Activated naive CD4-positive, alpha-beta T cell treated with anti-CD3 and anti-CD28 coated beads, Interleukin-2, amount 50 U/mL, for 24 hours (primary cell): Measurements from ENCODE around the gene FHIT.

Source experiments
- H3K27ac Mint-ChIP-seq: one replicate; pipeline ENCODE4 v1.8.0; 2021; ENCODE audit warnings: mild to moderate bottlenecking, mixed read lengths
- H3K27me3 Mint-ChIP-seq: one replicate; pipeline ENCODE4 v1.8.0; 2021; ENCODE audit warnings: mixed read lengths
- H3K36me3 Mint-ChIP-seq: one replicate; pipeline ENCODE4 v1.8.0; 2021; ENCODE audit warnings: mixed read lengths
- H3K4me1 Mint-ChIP-seq: one replicate; pipeline ENCODE4 v1.8.0; 2021; ENCODE audit warnings: mixed read lengths
- H3K4me3 Mint-ChIP-seq: one replicate; pipeline ENCODE4 v1.8.0; 2021; ENCODE audit warnings: mild to moderate bottlenecking, mixed read lengths
- H3K9me3 Mint-ChIP-seq: one replicate; pipeline ENCODE4 v1.8.0; 2021; ENCODE audit warnings: mixed read lengths

The FHIT gene

GRCh38 chr3:60160111-60160821 is 1091.0 kb downstream of the FHIT start:
- H3K4me3 Mint-ChIP-seq, result no peak overlapping the region
- peaks cover 5% of the 10 kb centered on the region for H3K4me1 Mint-ChIP-seq
- no peaks in the 10 kb centered on the region for H3K27me3 Mint-ChIP-seq
- no peaks in the 10 kb centered on the region for H3K9me3 Mint-ChIP-seq
- no peaks in the 10 kb centered on the region for H3K36me3 Mint-ChIP-seq
- H3K27ac Mint-ChIP-seq, result no peak overlapping the region

GRCh38 chr3:60158035-60158434 is 1093.2 kb downstream of the FHIT start:
- Mint-ChIP-seq H3K36me3 (no peaks in the 10 kb centered on the region), H3K4me3 (no peak overlapping the region)

DNA sequence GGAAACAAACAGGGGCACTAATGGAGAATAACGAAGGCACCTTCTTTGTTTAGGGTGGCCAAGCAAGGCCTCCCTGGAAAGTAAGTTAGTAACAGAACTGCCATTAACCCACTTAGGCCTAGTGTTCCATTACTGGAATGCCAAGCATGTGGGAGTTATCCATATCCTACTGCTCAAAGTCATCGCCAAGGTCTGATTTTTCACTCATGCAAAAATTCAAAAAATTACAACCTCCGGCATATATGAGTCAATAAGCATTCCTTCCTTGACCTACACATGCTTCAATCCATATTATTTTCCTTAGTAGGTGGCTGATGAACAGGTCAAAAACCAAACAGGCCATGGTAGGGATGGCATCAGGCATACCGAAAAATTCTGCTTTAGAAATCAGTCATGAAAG is 1097.2 kb downstream of the FHIT start:
- Mint-ChIP-seq H3K36me3 (peaks cover 7% of the 10 kb centered on the region), H3K27me3 (no peaks in the 10 kb centered on the region), H3K27ac (no peak overlapping the region), H3K4me3 (no peak overlapping the region), H3K9me3 (peaks cover 9% of the 10 kb centered on the region), H3K4me1 (no peaks in the 10 kb centered on the region)

More at GRCh38 chr3:60158035-60158434, 1093.2 kb downstream of the FHIT start:
- H3K27ac Mint-ChIP-seq, result no peak overlapping the region
- H3K9me3 Mint-ChIP-seq, result no peaks in the 10 kb centered on the region
- peaks cover 5% of the 10 kb centered on the region for H3K4me1 Mint-ChIP-seq
- no peaks in the 10 kb centered on the region for H3K27me3 Mint-ChIP-seq

DNA sequence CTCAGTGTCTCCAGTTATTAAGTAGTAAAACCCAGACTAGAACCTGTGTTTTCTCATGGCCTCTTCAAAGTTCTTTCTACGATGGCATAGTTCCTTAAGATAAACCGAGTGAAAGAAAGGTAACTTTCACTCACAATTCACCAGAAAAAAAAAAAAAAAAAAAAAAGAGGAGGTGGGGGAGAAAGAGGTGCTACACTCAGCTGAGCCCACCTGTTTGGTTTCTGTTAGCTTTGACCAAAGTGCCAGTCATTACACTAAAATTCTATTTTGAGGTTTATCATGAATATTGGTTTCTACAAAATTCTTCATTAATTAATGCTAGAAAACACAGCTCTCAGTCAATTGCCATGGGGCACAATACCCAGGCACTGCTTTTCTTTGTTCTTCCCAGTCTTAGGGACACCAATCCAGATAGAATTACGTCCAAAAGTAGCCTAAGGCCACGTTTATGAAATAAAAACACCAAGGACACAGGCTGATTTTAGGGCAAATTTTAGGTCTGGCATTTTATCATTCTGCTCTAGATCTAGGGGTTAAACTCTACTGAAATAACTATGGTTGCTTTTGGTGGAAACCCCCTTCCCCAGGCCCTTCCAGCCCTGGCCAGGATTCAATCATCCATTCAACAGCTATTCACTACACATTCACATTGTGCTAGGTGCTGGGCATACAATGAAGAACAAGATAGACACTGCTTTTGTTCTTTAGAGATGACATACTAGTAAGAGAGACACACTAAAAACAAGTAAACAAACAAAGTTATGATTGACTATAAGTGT is 1097.8 kb downstream of the FHIT start:
- Mint-ChIP-seq H3K27me3 (no peaks in the 10 kb centered on the region), H3K4me3 (no peak overlapping the region), H3K27ac (no peak overlapping the region), H3K4me1 (no peaks in the 10 kb centered on the region), H3K36me3 (peaks cover 7% of the 10 kb centered on the region), H3K9me3 (peaks cover 9% of the 10 kb centered on the region)

- Mint-ChIP-seq H3K27ac (no peak overlapping the region), H3K4me3 (no peak overlapping the region), H3K9me3 (peaks cover 9% of the 10 kb centered on the region), H3K36me3 (peaks cover 7% of the 10 kb centered on the region), H3K27me3 (no peaks in the 10 kb centered on the region), H3K4me1 (peaks cover 9% of the 10 kb centered on the region)
These were observed 1101.8 kb downstream of the FHIT start for GRCh38 chr3:60149501-60149900.

DNA sequence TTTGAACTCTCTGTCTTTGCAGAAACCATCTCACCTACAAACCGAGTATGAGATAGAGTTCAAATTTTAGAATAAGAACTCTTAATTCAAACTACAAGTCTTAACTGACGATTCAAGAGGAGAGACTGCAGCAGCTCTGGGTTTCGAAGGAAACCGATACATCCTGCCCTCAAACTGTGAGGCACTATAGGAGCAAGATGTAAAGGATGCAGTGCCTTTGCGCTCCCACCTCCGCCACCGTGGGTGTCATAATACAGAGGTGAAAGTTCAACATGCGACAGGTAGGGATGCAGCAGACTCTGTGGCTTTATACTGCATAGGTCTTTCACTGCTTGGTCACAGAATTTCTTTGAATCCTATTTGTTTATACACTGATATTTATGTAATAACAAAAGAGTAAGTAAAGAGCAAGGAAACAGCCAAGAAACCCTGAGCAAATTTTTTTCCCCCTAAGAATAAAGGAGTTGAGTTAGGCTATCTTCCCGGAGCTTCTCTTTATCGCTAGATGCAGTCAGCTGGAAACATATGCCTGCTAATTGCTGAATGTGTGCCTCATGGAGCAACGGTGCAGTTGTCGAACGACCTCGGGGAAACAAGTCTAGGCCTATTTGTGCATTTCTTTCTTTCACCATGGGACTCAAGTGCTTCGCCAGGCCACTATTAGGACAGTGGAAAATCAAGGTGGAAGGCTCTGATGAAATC is 1103.9 kb downstream of the FHIT start:
- peaks cover 7% of the 10 kb centered on the region for H3K36me3 Mint-ChIP-seq
- no peaks in the 10 kb centered on the region for H3K27me3 Mint-ChIP-seq
- H3K4me3 Mint-ChIP-seq, result no peak overlapping the region
- peaks cover 9% of the 10 kb centered on the region for H3K9me3 Mint-ChIP-seq
- no peak overlapping the region for H3K27ac Mint-ChIP-seq
- peaks cover 9% of the 10 kb centered on the region for H3K4me1 Mint-ChIP-seq

DNA sequence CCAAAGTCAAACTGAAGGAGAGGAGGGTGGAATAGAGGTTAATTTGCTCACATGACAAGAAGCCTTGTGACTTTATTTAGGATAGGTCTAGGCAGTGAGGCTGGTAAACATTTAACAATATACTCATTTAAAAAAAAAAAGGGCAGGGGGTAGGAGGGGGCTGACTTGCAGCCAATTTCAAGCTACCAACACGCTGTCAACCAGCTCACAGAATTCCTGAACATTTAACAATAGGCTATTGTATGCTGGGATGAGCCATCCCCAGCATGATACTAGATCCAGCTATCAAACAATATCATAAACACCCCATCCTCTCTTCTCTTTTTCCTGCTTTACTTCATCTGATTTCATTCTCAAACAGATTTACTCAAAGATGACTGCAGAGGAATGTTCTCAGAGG is 1105.1 kb downstream of the FHIT start:
- no peak overlapping the region for H3K27ac Mint-ChIP-seq
- H3K4me3 Mint-ChIP-seq, result no peak overlapping the region
- peaks cover under 1% of the 10 kb centered on the region for H3K9me3 Mint-ChIP-seq
- no peaks in the 10 kb centered on the region for H3K36me3 Mint-ChIP-seq
- no peaks in the 10 kb centered on the region for H3K27me3 Mint-ChIP-seq
- peaks cover 9% of the 10 kb centered on the region for H3K4me1 Mint-ChIP-seq

GRCh38 chr3:60144071-60144470 is 1107.2 kb downstream of the FHIT start:
- H3K36me3 Mint-ChIP-seq, result no peaks in the 10 kb centered on the region
- no peak overlapping the region for H3K4me3 Mint-ChIP-seq
- peaks cover 9% of the 10 kb centered on the region for H3K4me1 Mint-ChIP-seq
- H3K27ac Mint-ChIP-seq, result no peak overlapping the region
- H3K9me3 Mint-ChIP-seq, result no peaks in the 10 kb centered on the region
- no peaks in the 10 kb centered on the region for H3K27me3 Mint-ChIP-seq

DNA sequence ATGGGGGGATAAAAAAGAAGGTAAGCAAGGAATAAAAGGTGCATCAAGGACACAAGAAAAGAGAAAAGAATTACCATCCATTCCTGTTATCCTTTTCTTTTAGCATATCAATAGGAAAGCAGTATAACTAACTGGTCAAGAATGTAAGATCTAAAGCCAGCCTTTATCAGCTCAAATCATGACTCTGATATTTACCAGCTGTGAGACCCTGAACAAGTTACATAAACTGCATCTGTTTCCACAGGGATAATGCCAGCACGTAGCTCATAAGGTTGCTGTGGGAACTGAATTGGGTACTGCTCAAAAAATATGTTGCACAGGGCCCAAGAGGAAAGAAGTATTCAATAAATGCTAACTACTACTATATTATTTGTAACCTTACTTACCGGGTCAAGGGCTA is 1109.2 kb downstream of the FHIT start:
- no peaks in the 10 kb centered on the region for H3K9me3 Mint-ChIP-seq
- no peaks in the 10 kb centered on the region for H3K36me3 Mint-ChIP-seq
- no peak overlapping the region for H3K27ac Mint-ChIP-seq
- no peak overlapping the region for H3K4me3 Mint-ChIP-seq
- no peaks in the 10 kb centered on the region for H3K27me3 Mint-ChIP-seq
- H3K4me1 Mint-ChIP-seq, result peaks cover under 1% of the 10 kb centered on the region

- no peaks in the 10 kb centered on the region for H3K4me1 Mint-ChIP-seq
- H3K27me3 Mint-ChIP-seq, result no peaks in the 10 kb centered on the region
- H3K4me3 Mint-ChIP-seq, result no peak overlapping the region
- no peaks in the 10 kb centered on the region for H3K36me3 Mint-ChIP-seq
- no peak overlapping the region for H3K27ac Mint-ChIP-seq
- H3K9me3 Mint-ChIP-seq, result no peaks in the 10 kb centered on the region
These were observed 1111.1 kb downstream of the FHIT start for GRCh38 chr3:60140160-60140559.

GRCh38 chr3:60136601-60137000 is 1114.7 kb downstream of the FHIT start:
- no peaks in the 10 kb centered on the region for H3K36me3 Mint-ChIP-seq
- H3K27me3 Mint-ChIP-seq, result no peaks in the 10 kb centered on the region
- H3K4me1 Mint-ChIP-seq, result peaks cover 13% of the 10 kb centered on the region
- no peak overlapping the region for H3K4me3 Mint-ChIP-seq
- H3K27ac Mint-ChIP-seq, result no peak overlapping the region
- H3K9me3 Mint-ChIP-seq, result no peaks in the 10 kb centered on the region

DNA sequence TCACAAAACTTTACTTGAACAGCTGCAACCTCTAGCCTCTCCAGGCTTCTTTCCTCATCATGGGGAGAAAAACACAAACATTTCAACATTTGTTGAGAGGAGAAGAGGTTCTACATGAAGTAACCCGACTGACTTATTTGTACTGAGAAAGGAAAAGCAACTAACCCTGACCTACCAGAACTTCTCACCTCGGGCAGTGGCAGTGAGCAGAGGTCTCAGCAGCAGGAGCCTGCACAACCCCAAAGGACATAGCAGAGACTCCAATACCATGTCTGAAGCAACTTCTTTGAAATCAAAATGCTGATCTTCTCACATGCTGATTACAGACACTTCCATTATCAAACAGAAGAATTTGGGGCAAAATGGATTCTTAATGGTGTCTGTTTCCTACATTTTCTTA is 1115.8 kb downstream of the FHIT start:
- Mint-ChIP-seq H3K27me3 (no peaks in the 10 kb centered on the region), H3K4me1 (peaks cover 15% of the 10 kb centered on the region), H3K9me3 (no peaks in the 10 kb centered on the region), H3K36me3 (no peaks in the 10 kb centered on the region), H3K27ac (no peak overlapping the region), H3K4me3 (no peak overlapping the region)

DNA sequence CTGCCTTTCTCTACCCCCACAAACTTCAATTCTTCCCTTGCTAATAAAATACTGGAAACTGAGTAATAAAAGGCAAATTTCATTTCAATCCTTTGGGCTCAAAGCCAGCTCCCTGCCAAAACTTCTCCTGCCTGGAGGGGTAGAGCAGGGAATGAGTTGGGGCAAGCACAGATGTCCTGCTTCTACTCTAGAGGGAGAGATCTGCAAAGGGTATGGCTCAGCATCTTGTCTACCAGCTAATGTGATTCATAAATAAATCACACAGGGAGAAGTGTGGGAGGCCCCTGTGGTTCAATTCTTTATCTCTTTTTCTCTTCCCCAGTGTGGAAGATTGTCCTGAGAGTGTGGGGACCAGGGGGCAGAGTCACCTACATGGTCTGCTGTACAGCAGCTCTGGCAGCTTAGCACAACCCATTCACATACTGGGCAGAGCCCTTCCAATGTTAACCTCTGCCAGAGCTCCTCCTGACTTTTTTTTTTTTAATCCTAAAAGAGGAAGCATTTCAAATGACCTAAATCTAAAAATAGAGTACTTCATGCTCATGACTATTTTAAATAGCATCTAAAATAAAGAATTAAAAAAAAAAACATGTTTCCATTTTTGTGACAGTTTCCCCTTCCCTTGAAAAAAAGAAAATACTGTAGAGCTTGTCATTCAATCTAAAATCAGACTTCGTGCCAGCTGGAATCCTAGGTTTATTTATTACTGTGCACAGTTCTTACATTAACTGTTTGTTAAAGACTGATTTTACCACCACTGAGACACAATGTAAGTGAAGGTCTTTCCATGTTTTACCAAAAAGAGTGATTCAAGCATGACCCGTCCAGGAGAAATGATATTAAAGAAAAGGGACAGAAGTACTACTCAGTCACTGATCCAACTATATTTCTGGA is 1117.7 kb downstream of the FHIT start:
- Mint-ChIP-seq H3K9me3 (no peaks in the 10 kb centered on the region), H3K4me3 (no peak overlapping the region), H3K27me3 (no peaks in the 10 kb centered on the region), H3K36me3 (no peaks in the 10 kb centered on the region), H3K4me1 (peaks cover 15% of the 10 kb centered on the region), H3K27ac (no peak overlapping the region)

- H3K4me3 Mint-ChIP-seq, result no peak overlapping the region
- H3K9me3 Mint-ChIP-seq, result no peaks in the 10 kb centered on the region
- peaks cover 15% of the 10 kb centered on the region for H3K4me1 Mint-ChIP-seq
- H3K36me3 Mint-ChIP-seq, result peaks cover 2% of the 10 kb centered on the region
- H3K27me3 Mint-ChIP-seq, result no peaks in the 10 kb centered on the region
- H3K27ac Mint-ChIP-seq, result no peak overlapping the region
These were observed 1119.6 kb downstream of the FHIT start for GRCh38 chr3:60131618-60132017.
